SJCRH30 (cell line): Measurements from ENCODE around the gene FRY. TPM values are rescaled to one million over a fixed set of nuclear protein-coding genes. Genes with fewer than 3 reads are reported as not detected.
A peak's percentile ranks its signal among the peaks of the same experiment; 100 is the strongest.

Experiments used
- DNase-seq, 2 experiments: peaks; one replicate each; pipeline ENCODE4 v3.0.0-alpha.2; 2015 to 2020
- H3K27ac ChIP-seq: fragments of 250-450 bp; sonication (Bioruptor Pico); 2 replicates; pipeline ENCODE4 v1.5.1; 2020; ENCODE audit warnings: mild to moderate bottlenecking, moderate library complexity
- H3K27me3 ChIP-seq: fragments of 250-450 bp; sonication (Bioruptor Pico); 2 replicates; pipeline ENCODE4 v1.5.1; 2020; ENCODE audit warnings: mild to moderate bottlenecking, moderate library complexity
- H3K36me3 ChIP-seq: fragments of 250-450 bp; sonication (Bioruptor Pico); 2 replicates; pipeline ENCODE4 v1.5.1; 2020; ENCODE audit warnings: mild to moderate bottlenecking, moderate library complexity
- H3K4me1 ChIP-seq: fragments of 250-450 bp; sonication (Bioruptor Pico); 2 replicates; pipeline ENCODE4 v1.5.1; 2020; ENCODE audit warnings: mild to moderate bottlenecking, moderate library complexity
- H3K4me3 ChIP-seq: fragments of 250-450 bp; sonication (Bioruptor Pico); 2 replicates; pipeline ENCODE4 v1.5.1; 2020; ENCODE audit warnings: mild to moderate bottlenecking, moderate library complexity
- H3K9me3 ChIP-seq: fragments of 250-450 bp; sonication (Bioruptor Pico); replicated peaks from 2 replicates; pipeline ENCODE4 v1.5.1; 2020; ENCODE audit warnings: mild to moderate bottlenecking, moderate library complexity
- total RNA-seq: library from RNA; depleted of rRNA; stranded (reverse); fragments of >200 nt; shearing (Covaris generic); gene quantifications from 2 replicates; pipeline ENCODE4 v1.2.3, GENCODE V29; 2014

Gene FRY
- total RNA-seq, 1 experiment from 2014 or later = 3.0 TPM

DNA sequence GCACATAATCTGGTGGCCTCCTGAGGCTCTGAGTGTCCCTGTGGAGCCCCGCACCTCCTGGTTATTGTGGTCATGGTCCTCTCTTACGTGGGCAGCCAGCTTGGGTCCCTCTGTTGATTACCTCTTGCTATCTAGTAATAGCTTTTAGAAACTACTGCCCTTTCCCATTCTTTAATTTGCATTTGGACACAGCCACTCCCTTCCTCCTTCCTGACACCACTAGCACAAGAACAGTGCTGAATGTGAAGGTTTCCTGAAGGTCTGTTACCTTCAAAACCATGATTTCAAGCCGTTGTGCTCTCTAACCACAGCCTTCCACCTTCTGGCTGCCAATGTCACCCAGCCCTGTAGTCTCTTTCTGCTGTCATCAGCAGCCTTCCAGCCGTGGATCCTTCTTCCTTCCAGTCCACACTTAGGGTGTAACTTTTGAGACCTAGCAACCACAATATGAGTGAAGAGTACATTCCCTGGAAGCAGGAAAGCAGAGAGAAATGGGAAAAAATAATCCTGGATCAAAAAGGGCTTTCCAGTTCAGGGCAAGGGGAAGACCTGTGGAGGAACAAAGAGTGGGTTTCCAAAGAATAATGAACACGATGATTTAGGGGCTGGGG lies 130.9 kb downstream of the FRY start:
- no peak overlapping the region for H3K27ac ChIP-seq
- H3K9me3 ChIP-seq = no peaks in the 10 kb centered on the region
- H3K4me3 ChIP-seq = no peak overlapping the region
- peaks cover 3% of the 10 kb centered on the region for H3K4me1 ChIP-seq
- no peaks in the 10 kb centered on the region for H3K27me3 ChIP-seq
- no peaks in the 10 kb centered on the region for H3K36me3 ChIP-seq
- DNase-seq = no peak

DNA sequence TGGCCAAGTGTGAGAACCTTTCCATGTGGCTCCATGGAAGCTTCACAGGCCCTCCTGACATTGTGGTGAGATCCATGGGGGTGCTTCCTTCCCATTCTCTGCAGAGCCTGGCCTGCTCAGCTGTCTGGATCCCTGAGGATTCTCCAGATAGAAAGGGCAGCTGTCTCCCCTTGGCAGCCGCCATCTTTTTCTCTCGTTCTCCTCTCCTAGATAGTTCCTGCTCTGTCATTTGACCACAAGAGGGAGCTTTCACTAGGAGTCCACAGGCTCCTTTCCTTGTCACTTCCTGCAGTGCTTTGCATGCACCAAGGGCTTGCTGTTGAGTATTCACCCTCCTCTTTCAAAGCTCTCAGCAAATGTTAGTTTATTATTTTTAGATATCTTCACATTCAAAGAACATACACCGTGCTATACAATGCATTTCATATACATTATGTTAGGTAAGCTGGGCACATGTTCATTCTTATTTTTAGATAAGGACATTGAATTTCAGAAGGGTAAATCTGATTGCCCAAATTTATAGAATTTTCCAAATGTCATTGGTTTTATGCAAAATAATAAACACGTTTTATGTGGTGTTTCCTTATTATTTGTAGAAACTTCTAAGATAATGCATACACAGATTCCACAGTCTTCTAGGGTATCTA lies 133.2 kb downstream of the FRY start:
- peak; percentile 89 to 97 for DNase-seq
- H3K9me3 ChIP-seq = no peaks in the 10 kb centered on the region
- H3K4me3 ChIP-seq = no peak overlapping the region
- peaks cover 3% of the 10 kb centered on the region for H3K4me1 ChIP-seq
- H3K27ac ChIP-seq = peak overlapping the region; percentile 44
- H3K36me3 ChIP-seq = no peaks in the 10 kb centered on the region
- H3K27me3 ChIP-seq = no peaks in the 10 kb centered on the region

DNA sequence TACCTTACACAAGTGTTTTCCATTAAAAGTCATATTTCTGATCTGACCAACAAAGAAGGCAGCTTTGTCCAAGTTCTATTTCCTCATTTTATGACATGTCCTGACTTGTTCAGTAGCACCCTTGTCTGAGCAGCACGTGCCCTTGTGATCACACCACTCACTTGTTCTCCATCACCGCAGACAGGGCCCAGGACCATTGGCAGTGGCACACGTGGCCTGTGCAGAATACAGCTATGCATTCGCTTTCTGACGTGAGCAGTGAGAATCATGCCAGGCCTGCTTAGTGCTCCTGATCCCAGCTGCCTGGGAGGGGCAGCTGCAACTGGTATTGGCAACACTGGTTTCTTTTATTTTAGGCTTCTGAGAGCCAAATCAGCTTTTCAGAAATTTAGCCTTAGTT lies 134.2 kb downstream of the FRY start:
- no peak for DNase-seq
- H3K4me1 ChIP-seq = peaks cover 3% of the 10 kb centered on the region
- no peaks in the 10 kb centered on the region for H3K9me3 ChIP-seq
- H3K27me3 ChIP-seq = no peaks in the 10 kb centered on the region
- no peaks in the 10 kb centered on the region for H3K36me3 ChIP-seq
- no peak overlapping the region for H3K27ac ChIP-seq
- H3K4me3 ChIP-seq = no peak overlapping the region

DNA sequence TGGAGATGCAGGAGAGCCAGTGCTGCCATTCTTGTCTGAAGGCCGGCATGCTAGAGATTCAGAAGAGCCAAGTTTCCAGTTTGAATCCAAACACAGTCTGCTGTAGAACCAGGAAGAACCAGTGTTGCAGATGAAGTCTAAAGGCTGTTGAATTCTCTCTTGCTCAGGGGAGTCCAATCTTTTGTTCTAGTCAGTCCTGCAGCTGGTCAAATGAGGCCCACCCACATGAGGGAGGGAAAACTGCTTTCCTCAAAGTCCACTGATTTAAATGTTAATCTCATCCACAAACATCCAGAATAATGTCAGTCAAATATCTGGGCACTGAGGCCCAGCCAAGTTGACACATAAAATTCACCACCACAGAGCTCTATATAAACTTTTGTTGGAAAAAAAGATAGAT lies 136.6 kb downstream of the FRY start:
- no peaks in the 10 kb centered on the region for H3K9me3 ChIP-seq
- no peak for DNase-seq
- H3K36me3 ChIP-seq = no peaks in the 10 kb centered on the region
- H3K27me3 ChIP-seq = no peaks in the 10 kb centered on the region
- no peak overlapping the region for H3K27ac ChIP-seq
- H3K4me1 ChIP-seq = peaks cover 3% of the 10 kb centered on the region
- no peak overlapping the region for H3K4me3 ChIP-seq

DNA sequence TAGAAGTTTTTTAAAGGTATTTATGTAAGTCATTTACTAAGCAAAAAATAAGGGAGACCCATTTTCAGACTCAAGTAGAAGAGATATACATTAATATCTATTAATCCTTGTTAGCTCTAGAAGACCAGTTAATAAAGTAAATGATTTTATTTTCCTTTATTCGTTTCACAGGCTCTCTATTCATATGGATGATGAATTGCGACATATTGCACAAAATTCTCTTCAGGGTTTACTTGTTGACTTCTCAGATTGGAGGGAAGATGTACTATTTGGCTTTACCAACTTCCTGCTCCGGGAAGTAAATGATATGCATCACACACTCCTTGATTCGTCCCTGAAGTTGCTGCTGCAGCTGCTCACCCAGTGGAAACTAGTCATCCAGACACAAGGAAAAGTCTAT lies 139.3 kb downstream of the FRY start:
- Histone ChIP-seq H3K9me3 (no peaks in the 10 kb centered on the region), H3K4me1 (no peaks in the 10 kb centered on the region; the same call in 1 of the 2 replicates), H3K36me3 (no peaks in the 10 kb centered on the region), H3K27me3 (no peaks in the 10 kb centered on the region), H3K4me3 (no peak overlapping the region), H3K27ac (no peak overlapping the region)
- DNase-seq = no peak

DNA sequence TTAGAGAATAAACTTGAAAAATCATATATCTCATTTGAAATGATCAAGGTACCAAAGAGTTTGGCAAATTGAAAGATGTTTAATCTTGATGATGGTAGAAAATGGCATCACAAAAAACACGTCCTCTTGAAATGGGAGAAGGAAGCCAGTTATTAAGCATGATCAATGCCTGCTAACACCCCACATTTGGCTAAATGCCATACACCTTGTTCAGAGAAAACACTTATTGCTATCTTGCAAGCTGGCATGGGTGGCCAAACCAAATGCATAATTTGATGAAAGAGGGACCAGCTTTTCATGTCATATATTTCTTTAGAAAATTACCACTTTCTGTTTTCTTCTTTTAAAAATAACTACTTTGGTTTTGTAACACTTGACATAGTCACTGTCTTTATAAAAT lies 142.3 kb downstream of the FRY start:
- DNase-seq = no peak
- Histone ChIP-seq H3K36me3 (no peaks in the 10 kb centered on the region), H3K4me1 (peaks cover 14% of the 10 kb centered on the region), H3K9me3 (no peaks in the 10 kb centered on the region), H3K4me3 (no peak overlapping the region), H3K27me3 (no peaks in the 10 kb centered on the region), H3K27ac (no peak overlapping the region)

DNA sequence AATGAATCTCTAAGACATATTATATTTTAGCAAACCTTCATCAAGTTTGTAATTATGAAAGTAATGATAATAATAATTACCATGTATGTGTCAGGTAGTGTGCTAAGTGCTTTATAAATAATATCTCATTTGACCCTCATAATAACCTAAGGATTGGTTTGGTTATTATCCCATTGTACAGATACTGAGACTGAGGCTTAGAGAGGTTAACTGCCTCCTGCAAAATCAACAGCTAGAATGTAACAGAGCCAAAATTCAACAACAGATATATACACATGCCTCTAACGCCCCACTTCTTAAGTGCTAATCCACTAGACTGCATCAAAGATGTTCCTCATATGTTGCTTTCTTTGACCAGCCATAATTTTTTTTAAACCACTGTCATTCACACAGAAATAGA lies 142.8 kb downstream of the FRY start:
- DNase-seq = no peak
- Histone ChIP-seq H3K36me3 (no peaks in the 10 kb centered on the region), H3K27ac (no peak overlapping the region), H3K27me3 (no peaks in the 10 kb centered on the region), H3K4me1 (peaks cover 14% of the 10 kb centered on the region), H3K9me3 (no peaks in the 10 kb centered on the region), H3K4me3 (no peak overlapping the region)

DNA sequence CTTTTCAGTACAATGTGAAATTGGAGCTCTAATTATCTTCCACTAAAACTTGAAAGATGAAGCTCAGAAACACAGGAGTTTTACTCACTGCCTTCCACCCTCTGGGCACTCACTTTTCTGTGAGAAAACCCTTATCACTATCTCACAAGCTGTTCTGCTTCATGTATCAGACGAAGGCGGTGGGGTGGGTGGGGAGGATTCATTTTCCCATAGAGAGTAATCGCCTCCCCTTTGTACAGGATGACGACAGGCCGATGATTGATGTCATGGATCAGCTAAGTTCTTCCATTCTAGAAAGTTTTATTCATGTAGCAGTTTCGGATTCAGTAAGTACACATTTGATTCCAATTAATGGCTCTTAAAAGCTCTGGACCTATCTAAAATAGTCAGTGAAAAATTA lies 143.7 kb downstream of the FRY start:
- no peak overlapping the region for H3K4me3 ChIP-seq
- no peaks in the 10 kb centered on the region for H3K27me3 ChIP-seq
- no peak for DNase-seq
- no peaks in the 10 kb centered on the region for H3K36me3 ChIP-seq
- no peaks in the 10 kb centered on the region for H3K9me3 ChIP-seq
- peaks cover 14% of the 10 kb centered on the region for H3K4me1 ChIP-seq
- no peak overlapping the region for H3K27ac ChIP-seq

DNA sequence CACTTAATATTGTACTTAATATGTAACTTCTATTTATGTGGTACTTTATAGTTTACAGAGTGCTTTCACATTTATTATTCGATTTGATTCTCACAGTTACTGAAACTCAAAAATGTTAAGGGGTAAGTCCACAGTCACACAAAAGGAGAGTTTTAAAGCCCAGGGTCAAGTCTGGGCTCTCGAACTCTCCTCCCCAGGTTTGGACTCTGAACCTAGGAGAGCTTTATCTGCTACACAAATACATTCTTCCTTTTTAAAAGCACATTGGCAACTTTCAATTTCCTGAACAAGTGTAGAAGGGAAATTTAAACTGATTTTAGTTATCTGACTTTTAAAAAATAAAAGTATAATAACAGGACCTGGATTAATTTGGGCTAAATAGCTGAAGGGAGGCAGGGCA lies 144.4 kb downstream of the FRY start:
- no peaks in the 10 kb centered on the region for H3K9me3 ChIP-seq
- no peaks in the 10 kb centered on the region for H3K27me3 ChIP-seq
- DNase-seq = no peak
- H3K4me3 ChIP-seq = no peak overlapping the region
- H3K36me3 ChIP-seq = no peaks in the 10 kb centered on the region
- H3K27ac ChIP-seq = no peak overlapping the region; the same call in 1 of the 2 replicates
- peaks cover 14% of the 10 kb centered on the region for H3K4me1 ChIP-seq

DNA sequence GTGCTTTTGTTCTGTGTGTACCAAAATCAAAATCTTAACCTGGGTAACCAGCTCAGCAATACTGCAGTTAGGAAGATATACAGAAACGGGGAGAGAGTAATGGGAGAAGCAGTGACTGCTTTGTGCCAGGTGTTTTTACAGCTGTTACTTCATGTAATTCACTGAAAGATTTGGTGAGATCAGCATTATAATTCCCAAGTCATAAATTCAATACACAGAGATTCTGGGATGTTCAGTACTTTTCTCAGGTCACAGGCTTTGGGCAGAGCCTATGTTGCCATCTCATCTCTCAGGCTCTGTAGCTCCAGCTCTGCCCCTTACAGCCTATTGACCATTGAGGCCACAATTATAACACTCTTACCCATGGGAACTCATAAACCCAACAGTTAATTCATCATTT lies 145.1 kb downstream of the FRY start:
- H3K9me3 ChIP-seq = no peaks in the 10 kb centered on the region
- DNase-seq = peak; percentile 29 to 79

DNA sequence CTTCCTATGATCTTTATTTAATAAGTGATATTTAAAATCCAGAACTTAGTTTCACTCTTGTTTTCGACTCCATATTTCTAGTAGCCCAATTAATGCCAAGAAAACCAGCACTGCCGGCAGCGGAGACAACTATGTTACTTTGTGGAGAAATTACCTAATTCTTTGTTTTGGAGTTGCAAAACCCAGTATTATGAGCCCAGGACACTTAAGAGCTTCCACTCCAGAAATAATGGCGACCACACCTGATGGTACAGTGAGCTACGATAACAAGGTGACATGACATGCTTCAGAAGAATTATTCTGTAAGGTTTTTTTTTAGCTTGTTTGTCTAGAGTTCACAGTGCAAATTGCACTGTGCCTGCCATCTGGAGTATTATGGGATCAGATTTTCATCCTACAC lies 147.2 kb downstream of the FRY start:
- no peak for DNase-seq
- Histone ChIP-seq H3K36me3 (no peaks in the 10 kb centered on the region), H3K27me3 (no peaks in the 10 kb centered on the region), H3K4me1 (peaks cover 14% of the 10 kb centered on the region), H3K9me3 (no peaks in the 10 kb centered on the region), H3K4me3 (no peak overlapping the region), H3K27ac (no peak overlapping the region)

More for the DNA sequence above, 145.1 kb downstream of the FRY start:
- peaks cover 14% of the 10 kb centered on the region for H3K4me1 ChIP-seq
- no peak overlapping the region for H3K4me3 ChIP-seq
- peak overlapping the region; percentile 12 for H3K27ac ChIP-seq
- H3K27me3 ChIP-seq = no peaks in the 10 kb centered on the region
- H3K36me3 ChIP-seq = no peaks in the 10 kb centered on the region

DNA sequence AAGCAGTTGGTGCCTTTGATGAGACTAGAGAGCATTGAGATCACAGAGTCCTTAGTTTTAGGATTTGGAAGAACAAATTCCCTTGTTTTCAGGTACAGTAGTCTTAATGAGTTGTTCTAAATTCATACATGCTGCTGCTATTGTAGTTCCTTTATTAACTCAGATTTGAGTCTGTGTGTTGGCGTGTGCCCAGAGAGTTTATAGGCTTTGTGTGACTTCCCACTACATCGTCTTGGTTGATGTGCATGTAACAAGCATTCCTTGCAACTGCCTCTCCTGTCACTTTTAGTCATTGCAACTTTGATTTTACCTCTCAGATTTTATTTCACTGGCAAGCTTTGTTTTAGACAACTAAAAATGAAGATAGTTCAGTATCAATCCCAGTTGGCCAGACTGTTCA lies 148.1 kb downstream of the FRY start:
- peaks cover 14% of the 10 kb centered on the region for H3K4me1 ChIP-seq
- H3K9me3 ChIP-seq = no peaks in the 10 kb centered on the region
- H3K27me3 ChIP-seq = no peaks in the 10 kb centered on the region

DNA sequence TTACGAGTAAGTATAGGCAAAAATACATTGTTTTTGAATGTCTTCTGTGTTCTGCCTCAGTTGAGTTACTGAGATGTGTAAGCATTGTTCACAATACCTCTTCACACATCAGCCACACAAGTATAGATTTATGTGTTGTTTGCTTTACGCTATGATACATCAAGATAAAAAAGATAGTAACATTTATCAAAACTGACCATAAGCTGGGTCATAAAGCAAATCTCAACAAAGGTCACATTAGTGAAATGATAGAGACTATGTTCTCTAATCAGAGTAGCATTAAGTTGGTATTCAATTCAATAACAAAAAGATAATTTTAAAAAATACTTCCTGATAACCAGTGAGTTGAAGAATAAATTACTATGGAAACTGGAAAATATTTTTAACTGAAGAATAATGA lies 156.1 kb downstream of the FRY start:
- no peak overlapping the region for H3K27ac ChIP-seq
- no peaks in the 10 kb centered on the region for H3K9me3 ChIP-seq
- no peak for DNase-seq
- H3K27me3 ChIP-seq = no peaks in the 10 kb centered on the region
- H3K4me3 ChIP-seq = no peak overlapping the region
- no peaks in the 10 kb centered on the region for H3K36me3 ChIP-seq
- no peaks in the 10 kb centered on the region for H3K4me1 ChIP-seq

More for the DNA sequence above, 148.1 kb downstream of the FRY start:
- Histone ChIP-seq H3K36me3 (no peaks in the 10 kb centered on the region), H3K4me3 (no peak overlapping the region), H3K27ac (no peak overlapping the region)
- DNase-seq = no peak

DNA sequence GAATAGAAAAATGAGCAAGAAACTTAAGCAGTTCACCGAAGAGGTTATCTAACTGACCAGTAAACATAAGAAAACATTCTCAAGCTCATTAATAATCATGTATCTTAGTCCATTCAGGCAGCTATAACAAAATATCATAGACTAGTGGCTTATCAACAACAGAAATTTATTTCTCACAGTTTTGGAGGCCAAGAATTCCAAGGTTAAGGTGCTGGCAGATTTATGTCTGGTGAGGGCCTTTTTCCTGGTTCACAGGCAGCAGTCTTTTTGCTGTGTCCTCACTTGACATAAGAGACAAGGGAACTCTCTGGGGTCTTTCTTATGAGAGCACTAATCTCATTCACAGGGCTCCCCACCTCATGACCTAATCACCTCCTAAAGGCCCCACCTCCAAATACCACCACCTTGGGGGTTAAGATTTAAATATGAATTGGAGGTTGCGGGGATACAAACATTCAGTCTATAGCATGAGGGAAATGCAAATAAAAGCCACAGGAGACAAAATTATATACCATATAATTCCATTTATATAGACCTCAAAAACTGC lies 160.0 kb downstream of the FRY start:
- H3K27ac ChIP-seq = no peak overlapping the region
- no peaks in the 10 kb centered on the region for H3K9me3 ChIP-seq
- no peaks in the 10 kb centered on the region for H3K27me3 ChIP-seq
- no peaks in the 10 kb centered on the region for H3K4me1 ChIP-seq
- DNase-seq = no peak
- H3K36me3 ChIP-seq = no peaks in the 10 kb centered on the region
- H3K4me3 ChIP-seq = no peak overlapping the region

DNA sequence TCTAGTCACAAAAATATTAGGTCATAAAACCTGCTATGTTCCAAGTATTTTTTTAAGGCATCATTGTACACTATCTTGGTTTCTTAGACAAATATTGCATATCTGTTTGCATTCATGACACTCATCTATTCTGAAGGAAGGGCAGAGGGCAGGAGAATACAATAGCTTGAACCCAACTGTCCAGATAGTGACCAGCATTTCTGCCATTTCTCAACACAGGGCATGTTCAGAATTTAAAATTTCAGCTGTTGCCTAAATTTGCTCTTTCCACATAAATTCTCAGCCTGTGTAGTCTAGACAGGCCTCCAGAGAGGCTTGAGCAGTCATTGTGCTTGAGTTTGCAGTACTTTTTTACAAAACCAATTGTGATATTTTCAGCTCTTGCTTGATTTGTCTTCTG lies 164.1 kb downstream of the FRY start:
- no peak for DNase-seq
- H3K9me3 ChIP-seq = no peaks in the 10 kb centered on the region
- H3K4me3 ChIP-seq = no peak overlapping the region
- H3K36me3 ChIP-seq = no peaks in the 10 kb centered on the region
- peaks cover 12% of the 10 kb centered on the region; the same call in 1 of the 2 replicates for H3K4me1 ChIP-seq
- H3K27ac ChIP-seq = no peak overlapping the region
- H3K27me3 ChIP-seq = no peaks in the 10 kb centered on the region

DNA sequence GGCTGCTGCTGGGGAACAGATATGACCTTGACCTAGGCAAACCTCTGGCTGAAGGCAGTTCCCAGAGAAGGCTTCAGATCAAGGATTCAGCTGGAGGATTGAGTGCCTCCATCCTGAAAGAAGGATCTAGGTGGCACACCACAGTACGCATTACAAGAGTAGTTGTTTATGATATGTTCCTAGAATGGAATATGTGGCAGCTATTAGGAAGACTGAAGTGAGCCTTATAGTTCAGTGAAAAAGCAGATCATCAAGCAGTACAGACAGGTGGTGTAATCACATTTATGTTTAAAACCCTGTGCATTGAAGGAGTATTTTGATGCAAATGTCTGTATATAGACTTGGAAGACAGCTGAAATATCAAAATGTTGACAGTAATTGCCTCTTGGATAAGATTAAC lies 167.6 kb downstream of the FRY start:
- DNase-seq = no peak
- no peak overlapping the region for H3K27ac ChIP-seq
- H3K36me3 ChIP-seq = no peaks in the 10 kb centered on the region
- no peak overlapping the region for H3K4me3 ChIP-seq
- no peaks in the 10 kb centered on the region for H3K27me3 ChIP-seq
- H3K4me1 ChIP-seq = peaks cover 12% of the 10 kb centered on the region; the same call in 1 of the 2 replicates
- no peaks in the 10 kb centered on the region for H3K9me3 ChIP-seq
